Stimulated activated CD8-positive, alpha-beta memory T cell treated with anti-CD3 and anti-CD28 coated beads, Interleukin-2, amount 100 ng/mL, for 48 hours (primary cell): ENCODE results near the gene ACAD11.
A peak's percentile ranks its signal among the peaks of the same experiment; 100 is the strongest.

Experiments
- DNase-seq, 2 donors: peaks; one replicate each; pipeline ENCODE4 v3.0.0-alpha.2; 2020; ENCODE audit warnings: low read depth in 2 of 2

ACAD11 gene

GRCh38 chr3:132553826-132554225 is 105.8 kb downstream of the ACAD11 start:
- DNase-seq = no peak

- no peak for DNase-seq
Measured at GRCh38 chr3:132550579-132551305, 108.9 kb downstream of the ACAD11 start.

DNA sequence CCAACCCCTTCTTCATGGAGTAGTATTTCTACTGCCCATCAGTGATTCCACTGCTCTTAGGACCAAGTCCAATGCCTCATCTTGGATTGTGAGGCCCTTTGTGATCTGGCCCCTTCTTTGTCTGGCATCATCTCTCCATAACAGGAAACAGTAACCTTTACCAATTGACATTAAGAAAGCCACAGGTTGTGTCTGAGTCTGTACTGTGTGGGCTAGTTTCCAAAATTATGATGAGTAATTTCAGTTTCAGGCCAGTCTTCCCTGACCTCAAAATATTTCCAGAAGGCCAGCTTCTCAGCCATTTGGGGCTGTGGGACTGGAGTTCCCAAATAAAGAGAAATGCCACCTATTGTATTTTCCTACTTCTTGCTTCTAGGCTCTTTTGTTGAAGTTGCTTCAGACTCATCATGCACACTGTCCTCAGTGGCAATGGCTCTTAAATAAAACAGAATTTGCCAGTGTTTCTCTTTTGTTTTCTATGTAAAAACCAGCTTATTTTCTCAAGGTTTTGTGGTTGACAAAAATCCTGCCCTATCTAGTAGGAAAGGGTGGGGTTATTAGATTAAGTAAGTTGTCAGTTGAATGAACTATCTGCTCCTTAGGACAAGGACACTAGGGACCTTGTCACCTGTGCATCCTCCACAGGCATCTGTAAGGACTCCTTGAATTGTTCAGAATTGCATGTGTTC is 109.6 kb downstream of the ACAD11 start:
- DNase-seq = no peak

DNA sequence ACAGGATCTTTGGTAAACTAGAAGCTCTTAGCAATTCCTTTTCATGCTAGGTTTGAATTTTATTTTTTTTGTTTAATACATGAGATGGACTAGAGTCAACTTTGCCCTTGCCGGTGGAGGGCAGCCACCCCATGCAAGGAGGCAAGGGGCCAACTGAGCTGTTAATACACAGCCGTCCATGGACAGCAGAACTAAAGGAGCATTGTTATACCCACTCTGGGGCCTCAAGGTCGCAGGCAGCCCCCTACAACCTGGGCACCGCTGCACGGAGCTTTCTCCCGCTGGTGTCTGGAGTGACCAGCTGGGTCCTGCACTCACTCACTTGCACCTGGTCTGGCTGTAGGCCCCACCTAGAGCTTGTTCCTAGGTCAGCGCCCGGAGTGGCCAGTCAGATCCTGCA is 110.4 kb downstream of the ACAD11 start:
- no peak for DNase-seq

- no peak for DNase-seq
Measured at GRCh38 chr3:132545471-132545870, 114.1 kb downstream of the ACAD11 start.

- no peak for DNase-seq
Measured at GRCh38 chr3:132544130-132544529, 115.5 kb downstream of the ACAD11 start.

GRCh38 chr3:132543011-132543739 is 116.4 kb downstream of the ACAD11 start:
- DNase-seq = no peak

GRCh38 chr3:132542577-132542976 is 117.0 kb downstream of the ACAD11 start:
- DNase-seq = no peak

DNA sequence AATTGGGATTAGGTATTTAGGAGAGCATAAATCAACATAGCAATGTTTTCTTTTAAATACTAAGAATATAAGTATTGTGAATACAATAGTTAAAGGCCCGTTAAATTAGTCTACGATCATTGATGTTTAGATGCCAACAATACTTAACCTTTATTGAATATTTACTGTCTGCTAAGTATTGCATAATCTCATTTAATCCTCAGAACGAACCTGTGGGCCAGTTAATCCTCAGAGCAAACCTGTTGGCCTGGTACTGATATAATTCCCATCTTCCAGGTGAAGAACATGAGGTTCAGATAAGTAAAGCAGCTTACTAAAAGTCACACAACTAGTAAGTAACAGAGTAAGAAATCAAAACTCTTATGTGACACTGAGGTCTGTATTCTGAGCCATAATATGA is 119.9 kb downstream of the ACAD11 start:
- DNase-seq = no peak

GRCh38 chr3:132538072-132538471 is 121.5 kb downstream of the ACAD11 start:
- no peak for DNase-seq

DNA sequence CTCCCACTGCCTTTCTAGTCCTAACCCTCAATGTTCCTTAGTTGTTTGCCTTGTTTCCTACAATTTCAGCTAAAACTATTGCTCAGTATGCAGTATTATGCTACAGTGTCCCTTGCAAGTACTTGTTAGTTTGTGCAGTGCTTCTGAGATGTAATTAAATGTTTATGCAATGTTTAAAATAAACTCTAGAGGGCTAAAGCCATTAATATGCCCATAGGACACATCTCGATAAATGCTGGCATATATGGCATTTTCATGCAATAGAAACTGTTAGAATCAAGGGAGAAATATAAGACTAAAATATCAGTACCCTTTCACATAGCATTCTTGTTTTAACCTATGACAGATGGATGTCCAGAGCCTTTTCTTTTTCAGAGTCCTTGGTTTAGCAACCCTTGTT is 122.3 kb downstream of the ACAD11 start:
- DNase-seq = no peak

DNA sequence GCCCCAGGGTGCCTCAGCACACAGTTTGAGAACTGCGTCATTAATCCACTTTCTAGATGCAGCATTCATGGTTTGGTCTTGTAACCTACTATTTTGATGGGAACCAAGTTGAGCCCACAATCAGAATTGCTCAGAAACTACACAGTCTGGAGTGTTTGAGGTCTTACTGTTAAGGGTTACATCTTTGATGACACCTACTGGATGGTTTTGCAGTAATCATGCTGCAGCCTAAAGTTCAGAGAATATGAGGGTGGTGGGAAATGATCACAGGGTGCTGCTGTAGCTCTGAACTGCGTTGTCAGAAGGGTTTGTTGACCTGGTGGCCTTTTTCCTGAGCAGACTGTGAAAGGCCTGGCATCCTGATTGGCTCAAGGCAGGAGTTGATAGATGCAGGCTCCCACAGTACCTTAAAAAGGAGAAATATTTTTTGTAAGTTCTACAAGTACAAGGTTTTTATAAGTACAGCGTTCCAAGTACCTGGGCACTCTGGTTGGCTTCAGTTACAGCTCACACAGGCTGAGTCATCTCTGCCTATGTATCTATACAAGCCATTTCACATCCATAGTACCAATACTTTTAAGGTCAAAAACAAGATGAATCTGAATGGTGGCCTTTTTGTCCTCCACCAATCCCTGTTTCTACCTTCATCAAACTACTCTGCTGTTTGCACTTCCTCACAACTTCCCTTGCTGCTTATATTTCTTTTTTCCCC is 123.0 kb downstream of the ACAD11 start:
- no peak for DNase-seq

DNA sequence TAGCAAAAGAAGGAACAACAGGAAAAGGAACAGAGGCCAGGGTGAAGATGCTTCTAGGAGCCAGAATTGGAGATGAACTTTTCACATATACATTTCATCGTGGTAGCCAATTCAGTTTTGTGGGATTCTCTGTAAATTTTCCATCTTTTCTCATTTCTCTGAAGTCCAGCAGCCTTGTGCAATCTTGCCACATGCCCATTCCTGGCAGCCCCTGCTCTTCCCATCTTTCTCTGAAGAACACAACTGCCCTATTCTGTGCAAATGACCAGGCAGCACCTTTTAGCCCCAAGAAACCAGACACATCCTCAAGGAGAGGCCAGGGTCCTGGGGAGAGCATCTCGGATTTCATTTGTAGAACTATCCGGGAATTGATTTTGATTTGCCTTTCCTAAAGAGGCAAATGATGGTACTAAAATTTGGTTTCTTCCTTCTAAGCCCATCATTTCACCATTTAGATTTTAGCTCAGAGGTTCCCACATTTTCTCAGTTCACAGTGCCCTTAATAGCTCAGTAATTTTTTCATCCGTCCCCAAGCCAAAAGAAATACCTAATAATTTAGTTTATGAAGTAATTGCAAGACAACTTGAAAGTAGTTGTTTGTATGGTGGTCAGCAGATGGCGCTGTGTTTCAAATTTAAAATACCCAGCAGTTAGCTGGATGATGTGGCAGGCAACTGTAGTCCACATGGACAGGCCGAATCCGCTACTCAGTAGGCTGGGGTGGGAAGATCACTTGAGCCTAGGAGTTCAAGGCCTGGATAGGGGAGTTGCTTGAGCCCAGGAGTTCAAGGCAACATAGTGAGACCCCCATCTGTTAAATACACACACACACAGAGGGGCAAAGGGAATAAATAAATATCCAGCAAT is 123.8 kb downstream of the ACAD11 start:
- peak in 1 of 2 donors; percentile 32 for DNase-seq

DNA sequence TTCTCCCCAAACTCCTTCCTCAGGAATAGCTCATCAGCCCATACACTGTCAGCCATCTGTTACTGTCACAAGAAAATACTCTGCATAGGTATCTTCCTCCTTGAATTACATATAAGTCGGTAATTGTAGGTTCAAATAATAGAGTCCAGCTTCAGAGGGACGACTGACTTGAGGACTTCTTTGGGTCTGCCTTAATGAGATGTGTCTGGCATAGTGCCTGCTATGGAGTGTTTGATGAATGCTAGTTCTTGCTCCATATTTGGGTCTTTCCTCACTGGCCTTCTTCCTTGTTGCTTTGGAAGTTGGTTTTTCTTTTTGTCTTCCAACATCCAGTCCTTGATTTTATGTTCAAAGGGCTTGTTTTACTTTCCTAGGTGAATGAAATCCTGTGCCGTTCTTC is 129.0 kb downstream of the ACAD11 start:
- DNase-seq = no peak

DNA sequence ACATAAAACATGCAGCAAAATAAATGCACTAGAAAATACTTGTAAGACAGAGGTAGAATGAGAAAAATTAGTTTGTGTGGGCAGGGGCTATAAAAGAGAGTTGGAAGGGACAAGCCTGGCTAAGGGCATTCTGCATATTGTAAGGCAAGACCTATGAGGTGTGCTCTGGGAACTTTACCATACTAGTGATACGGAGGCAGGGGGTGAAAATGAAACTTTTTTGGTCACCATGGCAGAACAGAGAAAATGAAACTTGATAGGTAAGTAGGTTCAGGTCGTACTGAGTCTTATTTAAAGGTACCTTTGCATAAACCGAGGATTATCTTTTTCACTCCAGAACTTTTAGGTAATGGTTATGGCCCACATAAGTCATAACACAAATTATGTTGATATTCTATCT is 137.3 kb downstream of the ACAD11 start:
- no peak for DNase-seq

GRCh38 chr3:132521901-132522300 is 137.7 kb downstream of the ACAD11 start:
- no peak for DNase-seq

DNA sequence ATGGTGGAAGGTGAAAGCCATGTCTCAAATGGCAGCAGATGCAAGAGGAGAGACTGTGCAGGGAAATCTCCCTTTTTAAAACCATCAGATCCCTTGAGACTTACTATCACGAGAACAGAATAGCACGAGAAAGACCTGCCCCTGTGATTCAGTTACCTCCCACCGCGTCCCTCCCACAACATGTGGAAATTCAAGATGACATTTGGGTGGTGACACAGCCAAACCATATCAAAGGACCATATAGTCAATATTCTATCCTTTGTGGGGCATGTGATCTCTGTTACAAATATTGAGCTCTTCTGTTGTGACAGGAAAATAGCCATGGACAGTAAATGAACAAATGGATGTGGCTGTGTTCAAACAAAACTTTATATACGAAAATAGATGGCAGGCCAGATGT is 139.7 kb downstream of the ACAD11 start:
- DNase-seq = no peak

- DNase-seq = no peak
Measured at GRCh38 chr3:132517311-132517710, 142.3 kb downstream of the ACAD11 start.

- DNase-seq = no peak
Measured at GRCh38 chr3:132513057-132513456, 146.6 kb downstream of the ACAD11 start.

DNA sequence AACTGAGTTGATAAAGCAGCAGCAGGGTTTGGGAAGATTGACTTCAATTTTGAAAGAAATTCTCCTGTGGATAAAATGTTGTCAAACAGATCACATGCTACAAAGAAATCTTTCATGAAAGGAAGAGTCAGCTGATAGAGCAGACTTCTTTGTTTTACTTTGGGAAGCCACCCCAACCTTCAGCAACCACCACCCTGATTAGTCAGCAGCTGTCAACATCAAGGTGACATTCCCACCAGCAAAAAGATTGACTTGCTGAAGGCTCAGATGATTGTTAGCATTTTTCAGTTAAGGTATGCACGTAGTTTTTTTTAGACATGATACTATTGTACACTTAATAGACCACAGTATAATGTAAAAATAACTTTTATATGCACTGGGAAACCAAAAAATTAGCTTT is 150.1 kb downstream of the ACAD11 start:
- DNase-seq = no peak

DNA sequence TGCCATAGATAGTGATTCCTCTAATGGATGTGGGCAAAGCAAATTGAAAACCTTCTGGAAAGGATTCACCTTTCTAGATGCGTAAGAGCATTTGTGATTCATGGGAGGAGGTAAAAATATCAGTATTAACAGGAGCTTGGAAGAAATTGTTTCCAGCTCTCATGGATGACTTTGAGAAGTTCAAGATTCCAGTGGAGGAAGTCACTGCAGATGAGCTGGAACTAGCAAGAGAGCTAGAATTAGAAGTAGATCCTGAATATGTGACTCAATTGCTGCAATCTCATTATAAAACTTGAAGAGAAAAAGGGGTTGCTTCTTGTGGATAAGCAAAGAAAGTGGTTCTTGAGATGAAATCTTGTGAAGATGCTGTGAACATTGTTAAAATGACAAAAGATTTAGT is 150.5 kb downstream of the ACAD11 start:
- DNase-seq = no peak
